ENCODE measurements around the gene DENND1A.

DENND1A gene

GRCh38 chr9:123540457-123540856, 389.5 kb downstream of the DENND1A start:
- no peak overlapping the region for H2BK5ac ChIP-seq (ENCODE audit: low read depth, low read length, poor library complexity, severe bottlenecking)
- peaks cover 2% of the 10 kb centered on the region for H3K79me1 ChIP-seq (replicated peaks; ENCODE audit: low read length, poor library complexity, severe bottlenecking)
- no peak overlapping the region for H3K4me2 ChIP-seq (ENCODE audit: low read length, poor library complexity, severe bottlenecking)
- H3K23ac ChIP-seq (ENCODE audit: low read length in 2 of 2), result no peak overlapping the region
- no peak overlapping the region for H4K8ac ChIP-seq (ENCODE audit: low read length)
- H3K9ac ChIP-seq (ENCODE audit: low read length), result no peak overlapping the region
- H2AFZ ChIP-seq (ENCODE audit: low read depth, low read length), result no peak overlapping the region
- H4K91ac ChIP-seq (ENCODE audit: low read length), result no peak overlapping the region
- H3K14ac ChIP-seq (ENCODE audit: low read length in 2 of 2), result no peak overlapping the region
- no peaks in the 10 kb centered on the region for H3K4me1 ChIP-seq (ENCODE audit: control insufficient read depth, insufficient read depth, low read depth, low read length)
- no peak overlapping the region for H2AK5ac ChIP-seq (ENCODE audit: low read length, severe bottlenecking)
- H3K36me3 ChIP-seq (ENCODE audit: control insufficient read depth in 1 of 2, insufficient read depth in 2 of 2, low read depth in 1 of 2, low read length in 2 of 2), result no peaks in the 10 kb centered on the region
- no peaks in the 10 kb centered on the region for H3K9me3 ChIP-seq (ENCODE audit: control insufficient read depth, low read length)
- H2BK15ac ChIP-seq (ENCODE audit: low read depth, poor library complexity, severe bottlenecking), result no peak overlapping the region
- peaks cover 0 to 4% of the 10 kb centered on the region in 2 experiments for H3K27me3 ChIP-seq (ENCODE audit: control insufficient read depth in 1 of 2, insufficient read depth in 1 of 2, low read length in 2 of 2)
- H3K18ac ChIP-seq (ENCODE audit: low read depth in 1 of 2, low read length in 2 of 2), result no peak overlapping the region
- no peak overlapping the region for H3K4ac ChIP-seq (ENCODE audit: low read depth in 1 of 2, low read length in 2 of 2)
- H2BK120ac ChIP-seq (ENCODE audit: low read depth, low read length), result no peak overlapping the region
- no peak for DNase-seq
- no peak overlapping the region for H3K27ac ChIP-seq (ENCODE audit: low read length, poor library complexity, severe bottlenecking)
- WGBS, result 89% methylated on average over 3 of the region's 3 CpGs
- no peak overlapping the region for H2BK12ac ChIP-seq (ENCODE audit: low read length in 2 of 2)
- H3K4me3 ChIP-seq (ENCODE audit: insufficient read depth in 1 of 2, low read depth in 1 of 2, low read length in 2 of 2), result no peak overlapping the region

GRCh38 chr9:123537809-123538208, 392.1 kb downstream of the DENND1A start:
- H3K18ac ChIP-seq (ENCODE audit: low read depth in 1 of 2, low read length in 2 of 2), result no peak overlapping the region
- peaks cover 0 to 4% of the 10 kb centered on the region in 2 experiments for H3K27me3 ChIP-seq (ENCODE audit: control insufficient read depth in 1 of 2, insufficient read depth in 1 of 2, low read length in 2 of 2)
- H2BK12ac ChIP-seq (ENCODE audit: low read length in 2 of 2), result no peak overlapping the region
- H3K4me1 ChIP-seq (ENCODE audit: control insufficient read depth, insufficient read depth, low read depth, low read length), result no peaks in the 10 kb centered on the region
- H2BK5ac ChIP-seq (ENCODE audit: low read depth, low read length, poor library complexity, severe bottlenecking), result no peak overlapping the region
- no peak overlapping the region for H3K9ac ChIP-seq (ENCODE audit: low read length)
- no peaks in the 10 kb centered on the region for H3K9me3 ChIP-seq (ENCODE audit: control insufficient read depth, low read length)
- H3K79me1 ChIP-seq (replicated peaks; ENCODE audit: low read length, poor library complexity, severe bottlenecking), result peaks cover 2% of the 10 kb centered on the region
- H2BK15ac ChIP-seq (ENCODE audit: low read depth, poor library complexity, severe bottlenecking), result no peak overlapping the region
- no peak overlapping the region for H4K8ac ChIP-seq (ENCODE audit: low read length)
- WGBS, result 58% methylated on average over 3 of the region's 3 CpGs
- H3K4me3 ChIP-seq (ENCODE audit: insufficient read depth in 1 of 2, low read depth in 1 of 2, low read length in 2 of 2), result no peak overlapping the region
- no peak overlapping the region for H4K91ac ChIP-seq (ENCODE audit: low read length)
- H3K14ac ChIP-seq (ENCODE audit: low read length in 2 of 2), result no peak overlapping the region
- H2AFZ ChIP-seq (ENCODE audit: low read depth, low read length), result no peak overlapping the region
- DNase-seq, result peak; percentile 29
- H3K27ac ChIP-seq (ENCODE audit: low read length, poor library complexity, severe bottlenecking), result no peak overlapping the region
- H3K4ac ChIP-seq (ENCODE audit: low read depth in 1 of 2, low read length in 2 of 2), result no peak overlapping the region
- no peaks in the 10 kb centered on the region for H3K36me3 ChIP-seq (ENCODE audit: control insufficient read depth in 1 of 2, insufficient read depth in 2 of 2, low read depth in 1 of 2, low read length in 2 of 2)
- H3K23ac ChIP-seq (ENCODE audit: low read length in 2 of 2), result no peak overlapping the region
- H2AK5ac ChIP-seq (ENCODE audit: low read length, severe bottlenecking), result no peak overlapping the region
- no peak overlapping the region for H2BK120ac ChIP-seq (ENCODE audit: low read depth, low read length)
- no peak overlapping the region for H3K4me2 ChIP-seq (ENCODE audit: low read length, poor library complexity, severe bottlenecking)

GRCh38 chr9:123536455-123536868, 393.5 kb downstream of the DENND1A start:
- no peak overlapping the region for H4K91ac ChIP-seq (ENCODE audit: low read length)
- H3K9me3 ChIP-seq (ENCODE audit: control insufficient read depth, low read length), result no peaks in the 10 kb centered on the region
- no peak overlapping the region for H3K4ac ChIP-seq (ENCODE audit: low read depth in 1 of 2, low read length in 2 of 2)
- no peak for DNase-seq
- H3K4me3 ChIP-seq (ENCODE audit: insufficient read depth in 1 of 2, low read depth in 1 of 2, low read length in 2 of 2), result no peak overlapping the region
- H4K8ac ChIP-seq (ENCODE audit: low read length), result no peak overlapping the region
- no peak overlapping the region for H2BK120ac ChIP-seq (ENCODE audit: low read depth, low read length)
- H2AK5ac ChIP-seq (ENCODE audit: low read length, severe bottlenecking), result no peak overlapping the region
- H2BK5ac ChIP-seq (ENCODE audit: low read depth, low read length, poor library complexity, severe bottlenecking), result no peak overlapping the region
- H3K14ac ChIP-seq (ENCODE audit: low read length in 2 of 2), result no peak overlapping the region
- H3K9ac ChIP-seq (ENCODE audit: low read length), result no peak overlapping the region
- no peak overlapping the region for H3K23ac ChIP-seq (ENCODE audit: low read length in 2 of 2)
- no peak overlapping the region for H3K18ac ChIP-seq (ENCODE audit: low read depth in 1 of 2, low read length in 2 of 2)
- H2AFZ ChIP-seq (ENCODE audit: low read depth, low read length), result no peak overlapping the region
- H2BK15ac ChIP-seq (ENCODE audit: low read depth, poor library complexity, severe bottlenecking), result no peak overlapping the region
- WGBS, result 83% methylated on average over 5 of the region's 6 CpGs
- no peaks in the 10 kb centered on the region for H3K36me3 ChIP-seq (ENCODE audit: control insufficient read depth in 1 of 2, insufficient read depth in 2 of 2, low read depth in 1 of 2, low read length in 2 of 2)
- no peaks in the 10 kb centered on the region for H3K27me3 ChIP-seq (ENCODE audit: control insufficient read depth in 1 of 2, insufficient read depth in 1 of 2, low read length in 2 of 2)
- no peak overlapping the region for H2BK12ac ChIP-seq (ENCODE audit: low read length in 2 of 2)
- no peaks in the 10 kb centered on the region for H3K4me1 ChIP-seq (ENCODE audit: control insufficient read depth, insufficient read depth, low read depth, low read length)
- peaks cover 2% of the 10 kb centered on the region for H3K79me1 ChIP-seq (replicated peaks; ENCODE audit: low read length, poor library complexity, severe bottlenecking)
- no peak overlapping the region for H3K4me2 ChIP-seq (ENCODE audit: low read length, poor library complexity, severe bottlenecking)
- no peak overlapping the region for H3K27ac ChIP-seq (ENCODE audit: low read length, poor library complexity, severe bottlenecking)

GRCh38 chr9:123534336-123534735, 395.6 kb downstream of the DENND1A start:
- no peak overlapping the region for H2AK5ac ChIP-seq (ENCODE audit: low read length, severe bottlenecking)
- no CpG with 5 or more reads among the region's 2 CpGs for whole genome bisulfite sequencing
- H2BK120ac ChIP-seq (ENCODE audit: low read depth, low read length), result no peak overlapping the region
- no peak overlapping the region for H3K4ac ChIP-seq (ENCODE audit: low read depth in 1 of 2, low read length in 2 of 2)
- no peak overlapping the region for H3K27ac ChIP-seq (ENCODE audit: low read length, poor library complexity, severe bottlenecking)
- peaks cover 2% of the 10 kb centered on the region for H3K79me1 ChIP-seq (replicated peaks; ENCODE audit: low read length, poor library complexity, severe bottlenecking)
- no peak overlapping the region for H4K91ac ChIP-seq (ENCODE audit: low read length)
- no peaks in the 10 kb centered on the region for H3K36me3 ChIP-seq (ENCODE audit: control insufficient read depth in 1 of 2, insufficient read depth in 2 of 2, low read depth in 1 of 2, low read length in 2 of 2)
- no peaks in the 10 kb centered on the region for H3K27me3 ChIP-seq (ENCODE audit: control insufficient read depth in 1 of 2, insufficient read depth in 1 of 2, low read length in 2 of 2)
- H2AFZ ChIP-seq (ENCODE audit: low read depth, low read length), result no peak overlapping the region
- H4K8ac ChIP-seq (ENCODE audit: low read length), result no peak overlapping the region
- no peaks in the 10 kb centered on the region for H3K4me1 ChIP-seq (ENCODE audit: control insufficient read depth, insufficient read depth, low read depth, low read length)
- no peak overlapping the region for H3K23ac ChIP-seq (ENCODE audit: low read length in 2 of 2)
- no peak for DNase-seq
- no peak overlapping the region for H2BK12ac ChIP-seq (ENCODE audit: low read length in 2 of 2)
- H3K18ac ChIP-seq (ENCODE audit: low read depth in 1 of 2, low read length in 2 of 2), result no peak overlapping the region
- H3K9ac ChIP-seq (ENCODE audit: low read length), result no peak overlapping the region
- no peak overlapping the region for H2BK15ac ChIP-seq (ENCODE audit: low read depth, poor library complexity, severe bottlenecking)
- H3K9me3 ChIP-seq (ENCODE audit: control insufficient read depth, low read length), result peaks cover 9% of the 10 kb centered on the region
- H3K4me3 ChIP-seq (ENCODE audit: insufficient read depth in 1 of 2, low read depth in 1 of 2, low read length in 2 of 2), result no peak overlapping the region
- H2BK5ac ChIP-seq (ENCODE audit: low read depth, low read length, poor library complexity, severe bottlenecking), result no peak overlapping the region
- H3K14ac ChIP-seq (ENCODE audit: low read length in 2 of 2), result no peak overlapping the region
- H3K4me2 ChIP-seq (ENCODE audit: low read length, poor library complexity, severe bottlenecking), result no peak overlapping the region
